NCI-H146 treated with DMSO at 0.1 percent for 48 hours (cell line): Measurements from ENCODE around the gene UBAC2.
"Not testable (repeated sequence)": the region's sequence is repeated elsewhere in the genome, so short reads cannot be mapped to it uniquely, and the experiment has no call there.

Experiments used
- DNase-seq: peaks from one replicate; lab custom pipeline; 2025; ENCODE audit not compliant: unreplicated experiment; lab: John Stamatoyannopoulos, UW

UBAC2 gene

DNA sequence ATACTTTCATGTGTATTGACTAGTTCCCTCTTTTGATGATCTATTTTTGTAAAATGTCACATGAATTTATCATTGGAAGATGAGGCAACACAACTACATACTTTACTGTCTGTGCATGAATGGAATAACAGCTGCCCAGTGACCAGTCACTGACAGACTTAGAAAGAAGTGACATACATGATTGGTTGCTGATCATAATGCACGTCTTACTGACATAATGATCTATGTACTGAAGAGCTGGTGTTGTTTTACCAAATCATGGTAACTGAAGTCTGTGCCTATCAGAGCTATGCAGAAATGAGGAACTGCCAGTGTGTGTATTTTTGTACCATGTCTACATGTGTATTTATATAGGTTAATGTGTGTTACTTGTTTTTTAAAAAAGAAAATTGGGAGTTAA is 31.1 kb downstream of the UBAC2 start:
- DNase-seq: no peak

DNA sequence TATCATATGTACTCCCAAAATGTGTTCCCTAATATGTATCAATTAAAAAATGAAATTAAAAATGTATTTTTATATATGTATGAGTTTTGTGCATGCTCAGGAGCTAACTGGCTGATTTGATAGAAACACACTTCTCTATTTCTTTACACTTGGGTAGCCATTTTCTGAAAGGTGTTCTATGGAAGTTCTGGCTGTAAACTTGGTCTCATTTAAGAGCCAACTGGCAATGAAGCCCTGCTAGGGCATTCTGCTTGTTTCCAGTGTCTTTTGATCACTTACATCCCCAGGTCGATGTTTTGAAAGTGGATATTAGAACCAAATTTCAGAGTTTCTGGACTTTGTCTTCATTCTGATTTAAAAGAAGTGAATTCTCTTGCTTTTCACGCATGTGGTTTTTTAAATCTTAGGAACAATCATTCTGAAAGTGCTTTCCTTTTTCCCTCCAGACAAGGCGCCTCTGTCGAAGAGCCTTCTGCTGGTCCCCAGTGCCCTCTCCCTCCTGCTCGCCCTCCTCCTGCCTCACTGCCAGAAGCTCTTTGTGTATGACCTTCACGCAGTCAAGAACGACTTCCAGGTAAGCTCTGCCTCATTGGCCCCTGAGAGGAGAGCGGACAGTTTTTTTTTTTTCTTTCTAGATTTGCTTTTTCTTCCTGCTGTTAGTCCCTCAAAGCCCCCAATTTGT is 37.5 kb downstream of the UBAC2 start:
- DNase-seq: no peak

DNA sequence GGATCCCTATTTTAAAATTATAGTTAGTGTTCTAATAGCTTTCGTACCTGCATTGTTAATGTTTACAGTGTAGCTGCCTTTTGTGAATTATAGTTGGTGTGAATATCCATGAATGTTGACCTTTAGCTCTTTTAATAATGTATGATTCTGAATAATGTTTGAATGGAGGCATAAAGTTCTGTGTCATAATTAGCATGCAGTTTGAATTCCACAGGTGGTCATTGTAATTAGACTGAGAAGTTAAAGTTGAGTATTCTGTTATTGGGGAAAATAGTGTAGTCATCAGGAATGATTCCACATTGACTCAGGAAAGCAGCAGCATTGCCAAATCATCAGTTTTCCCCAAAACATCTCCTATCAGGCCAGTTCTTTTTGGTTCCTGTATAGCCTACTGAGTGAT is 45.4 kb downstream of the UBAC2 start:
- DNase-seq: no peak

DNA sequence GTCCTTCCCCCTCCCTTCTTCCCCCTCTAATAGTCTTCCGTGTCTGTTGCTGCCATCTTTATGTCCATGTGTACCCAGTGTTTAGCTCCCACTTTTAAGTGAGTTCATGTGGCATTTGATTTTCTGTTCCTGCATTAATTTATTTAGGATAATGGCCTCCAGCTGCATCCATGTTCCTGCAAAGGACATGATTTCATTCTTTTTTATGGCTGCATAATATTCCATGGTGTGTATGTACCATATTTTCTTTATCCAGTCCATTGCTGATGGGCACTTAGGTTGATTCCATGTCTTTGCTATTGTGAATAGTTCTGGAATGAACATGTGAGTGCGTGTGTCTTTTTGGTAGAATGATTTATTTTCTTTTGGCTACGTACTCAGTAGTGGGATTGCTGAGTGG is 48.5 kb downstream of the UBAC2 start:
- DNase-seq: not testable (repeated sequence)

DNA sequence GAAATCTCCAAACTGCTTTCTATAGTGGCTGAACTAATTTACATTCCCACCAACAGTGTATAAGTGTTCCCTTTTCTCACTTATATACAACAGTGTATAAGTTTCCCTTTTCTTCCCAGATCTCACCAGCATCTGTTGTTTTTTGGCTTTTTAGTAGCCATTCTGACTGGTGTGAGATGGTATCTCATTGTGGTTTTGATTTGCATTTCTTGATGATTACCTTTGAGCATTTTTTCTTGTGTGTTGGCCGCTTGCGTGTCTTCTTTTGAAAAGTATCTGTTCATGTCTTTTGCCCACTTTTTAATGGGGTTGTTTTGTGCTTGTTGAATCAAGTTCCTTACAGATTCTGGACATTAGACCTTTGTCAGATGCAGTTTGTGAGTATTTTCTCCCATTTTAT is 49.0 kb downstream of the UBAC2 start:
- not testable (repeated sequence) for DNase-seq

DNA sequence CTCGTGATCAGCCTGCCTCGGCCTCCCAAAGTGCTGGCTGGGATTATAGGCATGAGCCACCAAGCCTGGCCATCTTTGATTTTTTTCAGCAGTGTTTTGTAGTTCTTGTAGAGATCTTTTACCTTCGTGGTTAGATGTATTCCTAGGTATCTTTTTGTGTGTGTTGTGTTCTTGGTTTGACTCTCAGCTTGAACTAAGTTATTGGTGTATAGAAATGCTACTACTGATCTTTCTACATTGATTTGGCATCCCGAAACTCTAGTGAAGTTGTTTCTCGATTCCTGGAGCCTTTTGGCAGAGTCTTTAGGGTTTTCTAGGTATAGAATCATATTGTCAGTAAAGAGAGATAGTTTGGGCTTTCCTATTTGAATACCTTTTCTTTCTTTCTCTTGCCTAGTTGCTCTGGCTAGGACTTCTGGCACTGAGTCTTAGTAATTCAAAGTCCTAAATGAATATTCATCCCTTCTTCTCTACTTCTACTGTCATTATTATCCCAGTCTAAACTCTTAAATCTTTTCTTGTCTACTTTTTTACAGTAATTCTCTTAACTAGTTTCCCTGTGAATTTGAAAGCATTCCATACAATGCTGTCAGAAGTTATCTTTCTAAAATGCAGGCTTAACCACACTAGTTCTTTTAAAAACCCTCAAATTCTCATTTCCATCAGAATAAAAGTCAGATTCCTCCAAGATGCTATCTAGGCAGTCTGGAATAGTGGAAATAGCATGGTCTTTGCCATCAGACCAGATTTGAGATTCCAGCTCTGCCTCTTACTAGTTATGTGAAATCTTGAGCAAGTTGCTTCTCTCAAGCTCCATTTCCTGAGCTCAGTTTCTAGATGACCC is 50.5 kb downstream of the UBAC2 start:
- DNase-seq: no peak

DNA sequence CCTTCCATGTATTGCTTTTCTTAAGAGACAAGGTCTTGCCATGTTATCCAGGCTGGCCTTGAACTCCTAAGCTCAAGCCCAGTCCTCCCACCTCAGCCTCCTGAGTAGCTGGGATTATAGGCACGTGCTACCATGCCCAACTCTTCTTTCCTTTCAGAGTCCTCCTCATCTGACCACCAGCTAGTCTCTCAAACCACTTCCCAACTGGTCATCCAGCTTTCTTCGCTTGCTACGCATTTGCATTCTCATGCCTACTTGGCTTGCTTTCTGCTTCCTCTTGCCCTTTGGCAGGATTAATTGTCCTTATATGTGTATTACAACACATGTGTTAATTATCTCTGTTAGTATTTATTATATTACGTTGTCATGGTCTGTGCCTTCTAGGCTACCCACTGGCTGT is 51.3 kb downstream of the UBAC2 start:
- DNase-seq: no peak

DNA sequence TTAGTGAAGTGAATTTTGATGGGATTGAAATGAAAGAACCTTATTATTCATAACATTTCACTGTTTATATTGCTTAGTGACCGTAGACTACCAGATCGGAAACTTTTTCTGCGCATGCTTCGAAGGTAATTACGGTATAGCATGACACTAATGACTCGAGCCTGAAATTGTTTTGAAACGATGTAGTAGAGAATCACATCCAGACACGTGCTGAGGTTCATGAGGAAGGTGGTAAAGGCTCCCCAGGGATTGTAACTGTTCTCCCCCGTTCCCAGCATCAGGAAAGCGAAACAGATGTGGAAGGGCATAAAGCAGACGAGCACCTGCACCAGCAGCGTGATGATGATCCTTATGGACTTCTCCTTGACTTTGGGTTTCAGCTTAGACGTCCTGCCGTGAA is 54.2 kb downstream of the UBAC2 start:
- DNase-seq: no peak

DNA sequence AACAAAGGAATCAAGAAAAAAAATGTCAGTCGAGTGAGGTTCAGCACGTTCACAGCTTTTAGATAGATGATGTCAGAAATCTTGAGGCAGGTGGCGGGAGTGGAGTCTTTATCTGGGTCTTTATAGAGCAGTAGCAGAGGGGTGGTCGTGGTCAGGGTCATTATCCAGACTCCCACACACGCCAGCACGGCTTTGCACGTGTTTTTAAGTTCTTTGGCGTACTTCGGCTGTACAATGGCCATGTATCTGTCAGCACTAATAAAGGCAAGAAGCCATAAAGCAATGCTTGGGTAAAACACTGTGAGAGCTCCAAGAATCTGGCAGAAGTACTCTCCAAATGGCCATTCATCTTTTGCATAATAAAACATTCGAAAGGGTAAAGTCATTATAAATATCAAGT is 54.6 kb downstream of the UBAC2 start:
- DNase-seq: no peak

DNA sequence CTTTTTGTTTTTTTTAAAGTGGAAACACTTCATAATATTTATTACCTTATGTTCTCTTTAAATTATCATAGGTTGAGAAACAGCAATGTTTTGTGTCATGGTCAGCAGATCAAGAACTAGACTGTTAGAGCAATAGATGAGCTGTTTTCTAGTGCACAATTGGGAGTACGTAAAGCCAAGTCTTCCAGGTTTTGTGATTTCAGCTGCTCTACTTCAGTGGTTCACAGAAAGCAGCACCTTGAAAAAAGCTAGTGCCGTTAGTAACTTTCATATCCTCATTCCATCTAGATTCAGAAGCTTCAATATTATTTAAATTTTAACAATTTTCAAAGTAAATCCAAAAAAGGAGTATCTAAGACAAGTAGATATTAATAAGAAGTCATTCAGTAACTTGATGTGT is 55.6 kb downstream of the UBAC2 start:
- DNase-seq: no peak

DNA sequence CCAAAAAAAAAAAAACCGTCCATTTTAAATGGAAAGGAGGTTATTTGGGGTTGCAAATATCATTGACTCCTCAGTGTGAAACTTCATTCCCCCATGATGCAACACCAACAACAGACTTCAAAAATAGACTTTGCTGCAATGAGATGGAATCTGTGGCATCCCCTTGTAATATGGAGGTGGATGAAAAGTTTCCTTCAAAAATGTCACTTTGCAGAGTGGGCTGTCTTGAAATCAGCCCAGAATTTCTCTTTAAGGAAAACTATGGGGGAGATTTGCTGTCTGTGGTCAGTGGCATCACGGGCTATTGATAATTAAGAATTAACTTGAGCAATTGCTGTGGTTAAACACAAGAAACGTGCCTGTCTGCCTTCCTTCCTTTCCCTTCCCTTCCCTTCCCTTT is 56.1 kb downstream of the UBAC2 start:
- no peak for DNase-seq

DNA sequence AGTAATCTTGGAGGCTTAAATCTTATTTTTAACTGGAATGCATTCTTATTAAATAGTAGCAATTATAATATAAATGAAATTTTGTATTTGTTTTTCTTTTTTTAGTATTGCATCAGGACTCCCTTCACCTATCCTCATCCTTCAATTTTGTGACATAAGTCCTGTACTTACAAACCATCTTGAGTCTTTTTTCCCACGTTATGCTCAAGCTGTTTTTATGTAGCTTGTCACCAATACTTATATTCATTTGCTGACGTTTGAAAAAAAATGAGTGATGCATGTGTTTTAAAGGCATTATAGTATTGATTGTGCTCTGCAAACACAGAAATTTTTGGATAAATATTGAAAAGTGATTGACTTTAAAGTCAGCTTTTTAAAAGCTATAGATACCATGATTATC is 56.6 kb downstream of the UBAC2 start:
- no peak for DNase-seq

DNA sequence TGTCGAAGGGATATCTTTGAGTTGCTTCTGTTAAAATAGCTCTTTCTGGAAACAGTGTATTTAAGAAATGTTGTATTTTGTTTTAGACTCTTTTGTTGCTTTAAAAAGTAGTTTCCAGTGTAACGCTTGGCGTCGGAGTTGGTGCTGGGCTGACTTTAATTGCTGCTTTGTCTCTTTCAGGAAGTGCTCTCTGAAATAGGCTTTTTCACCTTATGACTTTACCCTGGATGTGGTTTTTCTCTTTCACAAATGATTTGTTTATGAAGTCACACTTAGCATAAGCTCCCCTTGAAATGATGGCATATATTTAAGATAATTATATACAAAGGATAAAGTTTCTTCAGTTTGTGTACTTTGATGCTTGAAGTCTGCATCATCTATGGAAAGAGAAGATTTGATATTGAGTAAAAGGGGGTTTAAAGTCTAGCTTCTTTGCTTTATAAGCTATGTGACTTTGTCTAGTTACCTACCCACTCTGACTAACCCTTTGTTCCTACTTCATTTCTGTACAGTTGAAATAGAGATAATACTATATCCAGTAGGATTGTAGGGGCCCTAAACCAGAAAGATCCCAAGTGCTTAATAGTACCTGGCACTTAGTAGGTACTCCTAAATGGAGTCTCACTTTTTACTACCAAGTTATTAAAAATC is 57.7 kb downstream of the UBAC2 start, which contains the start of gene GPR18:
GPR18 (minus strand) TSS at position 170 of the 651 bp plus-strand sequence. CDS start 2,507 bp downstream, outside the sequence.
- no peak for DNase-seq

DNA sequence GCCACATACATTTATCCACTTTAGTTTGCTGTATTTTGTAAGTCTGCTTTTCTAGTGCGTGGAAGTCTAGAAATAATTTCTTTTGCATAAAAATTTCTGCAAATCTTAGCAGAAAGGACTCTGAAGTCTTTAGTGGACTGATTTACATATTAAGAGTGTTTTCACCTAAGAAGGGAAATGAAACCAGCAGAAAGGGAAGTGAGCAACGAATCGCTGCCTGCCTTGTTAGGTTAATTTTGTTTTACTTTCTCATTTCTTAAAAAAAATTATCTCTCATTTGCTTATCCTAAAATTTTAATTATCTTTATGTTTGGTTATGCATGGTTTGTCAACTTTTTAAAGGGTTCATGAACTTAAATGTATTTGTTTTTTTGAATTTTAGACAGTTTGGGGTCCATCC is 58.3 kb downstream of the UBAC2 start:
- DNase-seq: no peak

DNA sequence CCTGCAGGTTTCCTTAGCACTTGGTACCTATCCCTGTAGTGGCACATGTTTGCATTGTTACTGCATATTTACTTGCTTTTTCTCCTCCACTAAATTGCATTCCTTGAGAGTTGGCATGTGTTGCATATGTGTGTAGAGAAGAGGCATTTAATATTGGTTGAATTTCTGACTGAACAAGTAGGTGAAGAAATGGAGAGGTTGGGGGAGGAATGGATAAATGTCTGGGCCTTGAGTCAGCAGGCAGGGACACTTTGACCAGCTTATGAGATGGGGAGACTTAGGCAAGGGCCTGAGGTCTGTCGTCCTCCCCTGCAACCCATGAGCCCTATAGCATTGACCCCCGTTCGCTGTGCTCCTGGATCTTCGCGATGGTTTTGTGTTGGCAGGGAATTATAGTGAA is 59.6 kb downstream of the UBAC2 start:
- no peak for DNase-seq

DNA sequence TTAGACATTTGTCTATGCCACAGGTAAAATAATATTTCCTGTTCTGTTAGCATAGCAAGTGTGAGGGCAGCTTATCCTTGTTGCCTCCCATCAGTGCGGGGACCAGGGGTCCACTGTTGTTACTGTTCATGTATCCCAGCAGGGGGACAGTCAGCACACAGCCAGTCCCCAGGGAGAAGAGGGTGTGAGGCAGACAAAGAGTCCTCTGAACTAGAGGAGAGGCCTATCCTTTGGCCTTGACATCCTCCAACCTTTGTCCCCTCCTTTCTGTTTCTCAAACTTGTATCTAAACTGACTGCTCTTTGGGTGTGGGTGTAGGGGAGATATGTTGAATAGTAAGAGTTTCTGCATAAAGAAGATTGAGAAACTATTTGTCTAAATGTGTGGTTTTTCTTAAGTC is 60.4 kb downstream of the UBAC2 start:
- DNase-seq: no peak

DNA sequence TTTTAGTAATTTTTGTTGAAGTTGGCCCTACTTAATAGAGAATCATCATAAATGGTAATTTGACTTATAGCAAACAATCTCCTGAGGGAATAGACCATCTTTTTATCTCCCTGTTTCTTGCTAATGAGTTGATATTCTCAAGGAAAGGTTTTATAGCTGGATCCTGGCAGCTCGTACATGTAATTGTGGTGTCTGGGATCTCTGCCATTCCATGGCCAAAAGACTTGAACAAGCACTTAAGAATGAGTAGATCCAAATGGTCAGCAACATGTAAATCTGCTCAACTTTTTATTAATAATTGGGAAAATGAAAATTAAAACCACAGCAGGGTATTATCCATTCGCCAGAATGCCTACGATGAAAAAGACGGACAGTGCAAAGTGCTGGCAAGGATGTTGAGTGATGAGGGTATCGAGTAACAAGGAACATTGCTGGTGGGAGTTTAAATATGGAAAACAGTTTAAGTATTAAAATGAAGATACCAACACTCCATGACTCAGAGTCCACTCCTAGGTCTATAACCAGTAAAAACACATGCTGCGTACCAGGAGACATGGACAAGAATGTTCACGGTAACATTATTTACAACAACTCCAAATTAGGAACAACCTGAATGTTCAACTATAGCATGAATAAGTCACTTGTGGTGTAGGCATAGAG is 62.6 kb downstream of the UBAC2 start:
- no peak for DNase-seq

DNA sequence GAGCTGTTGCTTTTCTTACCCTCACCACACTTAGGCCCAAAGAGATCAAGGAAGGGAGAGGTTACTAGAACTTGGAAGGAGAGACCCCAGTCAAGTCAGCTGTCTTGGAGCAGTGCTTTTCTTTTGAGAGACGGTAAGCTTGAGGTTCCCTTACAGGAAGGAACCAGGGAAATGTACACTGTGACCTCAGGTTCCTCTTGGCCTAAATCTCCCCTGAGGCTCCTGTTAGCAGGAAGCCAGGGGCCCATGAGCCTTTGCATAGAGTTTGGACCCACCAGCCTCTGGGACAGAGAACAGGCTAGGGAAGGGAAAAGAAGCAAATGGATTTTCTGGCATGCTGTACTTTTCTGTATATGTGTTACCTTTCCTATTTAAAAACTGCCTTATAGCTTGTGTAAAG is 63.4 kb downstream of the UBAC2 start:
- no peak for DNase-seq

DNA sequence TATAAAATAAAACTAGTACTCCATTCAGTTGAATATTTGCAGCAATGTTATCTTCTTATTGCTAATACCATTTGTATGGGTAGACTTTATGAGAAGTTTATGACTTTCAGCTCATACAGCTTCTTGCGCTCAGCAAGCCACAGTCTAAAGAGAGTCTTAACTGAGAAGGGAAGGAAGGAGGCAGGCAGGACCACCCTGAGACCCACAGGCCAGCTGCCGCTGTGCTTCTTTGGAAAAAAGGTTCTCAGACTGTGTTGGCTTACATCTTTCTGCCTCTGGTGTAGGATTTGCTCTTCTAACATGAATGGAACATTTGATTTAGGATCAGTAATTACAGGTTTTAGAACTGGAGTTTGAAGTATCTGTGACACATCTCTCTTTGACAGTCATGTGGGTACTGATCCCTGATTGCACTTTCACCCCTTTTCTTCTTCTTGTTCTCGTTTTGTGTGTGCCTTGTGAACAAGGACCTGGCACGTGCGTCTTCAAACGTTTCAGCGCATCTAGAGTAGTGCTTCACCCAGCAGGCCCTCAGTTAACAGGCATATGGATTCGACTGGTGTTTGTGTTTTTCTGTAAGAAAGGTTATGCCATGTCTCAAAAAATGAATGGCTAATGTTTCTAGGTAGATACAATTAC is 64.6 kb downstream of the UBAC2 start:
- DNase-seq: no peak

DNA sequence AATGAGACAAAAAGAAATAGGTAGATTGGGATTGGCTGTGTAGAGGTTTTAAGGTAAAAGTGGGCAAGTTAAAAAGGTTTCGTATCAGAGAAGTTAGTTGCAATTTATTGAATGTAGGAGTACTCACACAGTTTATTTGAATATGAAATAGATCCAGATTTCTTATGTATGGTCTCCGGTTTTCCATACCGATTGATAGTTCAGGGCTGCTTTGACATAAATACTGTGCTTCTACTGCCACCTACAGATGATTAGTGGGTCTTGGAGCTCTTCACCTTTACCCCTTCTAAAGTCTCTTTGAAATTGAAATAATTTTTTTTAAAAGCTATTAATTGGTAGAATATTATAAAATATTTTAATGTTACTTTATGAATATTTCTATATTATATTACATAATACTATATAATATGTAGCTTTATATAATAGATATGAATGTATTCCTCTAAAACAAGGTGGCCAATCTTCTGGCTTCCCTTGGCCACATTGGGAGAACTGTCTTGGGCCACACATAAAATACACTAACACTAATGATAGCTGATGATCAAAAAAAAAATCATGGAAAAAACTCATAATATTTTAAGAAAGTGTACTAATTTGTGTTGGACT is 65.3 kb downstream of the UBAC2 start:
- peak; percentile 43 for DNase-seq

DNA sequence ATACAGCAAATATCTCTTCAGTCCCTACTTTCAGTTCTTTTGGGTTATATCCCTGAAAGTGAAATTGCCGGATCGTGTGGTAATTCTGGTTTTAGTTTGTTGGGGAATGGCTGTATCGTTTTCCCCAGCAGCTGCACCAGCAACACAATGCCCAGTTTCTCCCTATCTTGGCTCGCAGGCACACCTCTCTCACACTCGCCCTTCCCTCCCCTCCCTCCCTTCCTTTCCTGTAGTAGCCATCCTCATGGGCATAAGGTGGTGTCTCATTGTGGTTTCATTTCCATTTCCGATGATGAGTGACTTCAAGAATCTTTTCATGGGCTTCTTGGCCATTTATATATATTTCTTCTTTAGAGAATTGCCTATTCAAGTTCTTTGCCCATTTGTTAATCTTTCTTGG is 66.2 kb downstream of the UBAC2 start:
- DNase-seq: no peak
